ENCODE results near the gene VAMP1. TPM values are rescaled to one million over a fixed set of nuclear protein-coding genes. Genes with fewer than 3 reads are reported as not detected.

The VAMP1 gene
- total and polyA plus RNA-seq, 2 experiments from 2014 or later, result 13.9 to 16.1 TPM

DNA sequence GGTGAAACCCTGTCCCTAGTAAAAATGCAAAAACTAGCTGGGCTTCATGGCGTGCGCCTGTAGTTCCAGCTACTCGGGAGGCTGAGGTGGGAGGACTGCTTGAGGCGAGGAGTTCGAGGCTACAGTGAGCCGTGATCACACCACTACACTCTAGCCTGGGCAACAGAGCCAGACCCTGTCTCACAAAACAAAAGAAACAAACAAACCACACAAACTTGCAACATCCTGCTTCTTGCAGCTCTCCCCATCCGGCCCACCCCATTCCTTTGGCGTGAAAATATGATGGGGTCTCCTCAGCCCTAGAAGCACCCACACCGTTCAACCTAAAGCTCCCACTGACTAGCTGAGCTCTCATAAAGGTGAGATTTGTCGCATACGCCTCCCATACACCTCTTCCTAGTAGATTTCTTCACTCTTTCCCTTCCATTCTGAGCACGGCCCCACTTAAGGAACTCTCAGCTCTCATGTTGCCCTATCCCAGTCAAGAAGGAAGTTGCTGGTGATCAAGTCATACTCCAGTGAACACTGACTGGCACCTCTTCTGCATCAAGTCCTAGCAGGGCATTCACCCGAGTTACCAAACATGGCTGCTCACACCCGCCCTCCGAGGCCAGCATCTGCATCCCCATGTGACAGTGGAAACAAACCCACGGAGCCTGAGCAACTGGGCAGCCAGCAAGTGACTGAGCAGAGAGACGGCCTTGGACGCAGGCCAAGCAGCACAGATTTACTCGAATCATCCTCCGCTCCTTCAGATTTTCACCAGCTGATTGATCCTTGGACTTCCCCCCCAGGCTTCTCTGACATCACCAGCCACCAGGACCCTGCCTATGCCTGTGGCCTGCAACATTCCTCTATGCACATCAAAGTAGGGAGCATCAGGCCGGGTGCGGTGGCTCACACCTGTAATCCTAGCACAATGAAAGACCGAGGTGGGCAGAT lies 44.6 kb downstream of the VAMP1 start:
- TF ChIP-seq CREB1 (CRISPR knock-in tag; IDR thresholded peaks at IDR 0.05; ENCODE audit: low read depth), result no peak
- H3K27ac Mint-ChIP-seq, result no peak overlapping the region

DNA sequence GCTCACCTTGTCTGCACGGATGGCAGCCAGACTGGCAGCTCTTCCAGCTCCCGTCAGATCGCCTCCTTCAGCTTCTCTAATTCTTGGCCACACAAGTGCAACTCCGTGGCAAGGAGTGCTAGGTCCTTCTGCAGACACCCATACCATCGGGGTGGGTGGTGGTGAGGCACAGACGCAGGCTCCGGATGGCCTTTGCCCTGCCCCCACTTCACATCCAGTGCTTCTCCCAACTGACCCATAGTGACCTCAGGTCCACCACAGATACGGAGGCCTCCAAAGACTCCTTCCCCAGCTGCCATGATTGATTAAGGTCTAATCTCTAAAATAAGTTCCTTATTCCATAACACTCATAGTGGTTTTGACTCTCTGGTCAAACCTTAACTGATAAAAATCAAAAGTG lies 45.6 kb downstream of the VAMP1 start:
- H3K27me3 Mint-ChIP-seq (ENCODE audit: insufficient read depth, low read depth, poor library complexity), result peaks cover 6% of the 10 kb centered on the region
- H3K4me3 Mint-ChIP-seq, result no peak overlapping the region
- H3K9me3 Mint-ChIP-seq, result no peaks in the 10 kb centered on the region
- no peak overlapping the region for H2AFZ ChIP-seq
- H3K4me3 ChIP-seq, result no peak overlapping the region
- no peaks in the 10 kb centered on the region for H3K79me2 ChIP-seq (replicated peaks; ENCODE audit: insufficient read depth)
- H3K4me2 ChIP-seq, result no peak overlapping the region
- H3F3A ChIP-seq (replicated peaks; ENCODE audit: low read depth), result no peaks in the 10 kb centered on the region
- no peaks in the 10 kb centered on the region for H3K27me3 ChIP-seq (ENCODE audit: insufficient read depth)
- H3K27ac ChIP-seq (ENCODE audit: low read depth), result no peak overlapping the region
- no peaks in the 10 kb centered on the region for H3K4me1 ChIP-seq (ENCODE audit: insufficient read depth)
- H3K36me3 ChIP-seq (ENCODE audit: insufficient read depth), result no peaks in the 10 kb centered on the region
- H4K20me1 ChIP-seq (replicated peaks; ENCODE audit: insufficient read depth), result no peaks in the 10 kb centered on the region
- H3K27ac Mint-ChIP-seq, result no peak overlapping the region
- ATAC-seq, result no peak
- no peak for DNase-seq (ENCODE audit: low spot score)
- no peaks in the 10 kb centered on the region for H3K36me3 Mint-ChIP-seq (ENCODE audit: low read depth)
- peaks cover 5% of the 10 kb centered on the region; the same call in 2 of the 3 replicates for H3K4me1 Mint-ChIP-seq
- TF ChIP-seq ZNF114 (CRISPR knock-in tag; IDR thresholded peaks at IDR 0.05) (no peak), ZNF331 (CRISPR knock-in tag; IDR thresholded peaks at IDR 0.05; ENCODE audit: low read depth) (no peak), POLR2AphosphoS5 (IDR thresholded peaks at IDR 0.05; ENCODE audit: low read depth) (no peak), NANOG (IDR thresholded peaks at IDR 0.05; ENCODE audit: borderline replicate concordance) (no peak), STAT1 (IDR thresholded peaks at IDR 0.05; ENCODE audit: unreplicated experiment) (no peak), CREB1 (CRISPR knock-in tag; IDR thresholded peaks at IDR 0.05; ENCODE audit: low read depth) (no peak), EZH2phosphoT487 (IDR thresholded peaks at IDR 0.05; ENCODE audit: unreplicated experiment) (no peak), EZH2 (IDR thresholded peaks at IDR 0.05; ENCODE audit: low read depth, unreplicated experiment) (no peak), JUNB (IDR thresholded peaks at IDR 0.05; ENCODE audit: unreplicated experiment) (no peak)
- TF ChIP-seq, protein P1, sequence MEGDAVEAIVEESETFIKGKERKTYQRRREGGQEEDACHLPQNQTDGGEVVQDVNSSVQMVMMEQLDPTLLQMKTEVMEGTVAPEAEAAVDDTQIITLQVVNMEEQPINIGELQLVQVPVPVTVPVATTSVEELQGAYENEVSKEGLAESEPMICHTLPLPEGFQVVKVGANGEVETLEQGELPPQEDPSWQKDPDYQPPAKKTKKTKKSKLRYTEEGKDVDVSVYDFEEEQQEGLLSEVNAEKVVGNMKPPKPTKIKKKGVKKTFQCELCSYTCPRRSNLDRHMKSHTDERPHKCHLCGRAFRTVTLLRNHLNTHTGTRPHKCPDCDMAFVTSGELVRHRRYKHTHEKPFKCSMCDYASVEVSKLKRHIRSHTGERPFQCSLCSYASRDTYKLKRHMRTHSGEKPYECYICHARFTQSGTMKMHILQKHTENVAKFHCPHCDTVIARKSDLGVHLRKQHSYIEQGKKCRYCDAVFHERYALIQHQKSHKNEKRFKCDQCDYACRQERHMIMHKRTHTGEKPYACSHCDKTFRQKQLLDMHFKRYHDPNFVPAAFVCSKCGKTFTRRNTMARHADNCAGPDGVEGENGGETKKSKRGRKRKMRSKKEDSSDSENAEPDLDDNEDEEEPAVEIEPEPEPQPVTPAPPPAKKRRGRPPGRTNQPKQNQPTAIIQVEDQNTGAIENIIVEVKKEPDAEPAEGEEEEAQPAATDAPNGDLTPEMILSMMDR (conservative IDR thresholded peaks at IDR 0.05; ENCODE audit: low read depth in 2 of 2), result no peak
- TF ChIP-seq, protein P2, sequence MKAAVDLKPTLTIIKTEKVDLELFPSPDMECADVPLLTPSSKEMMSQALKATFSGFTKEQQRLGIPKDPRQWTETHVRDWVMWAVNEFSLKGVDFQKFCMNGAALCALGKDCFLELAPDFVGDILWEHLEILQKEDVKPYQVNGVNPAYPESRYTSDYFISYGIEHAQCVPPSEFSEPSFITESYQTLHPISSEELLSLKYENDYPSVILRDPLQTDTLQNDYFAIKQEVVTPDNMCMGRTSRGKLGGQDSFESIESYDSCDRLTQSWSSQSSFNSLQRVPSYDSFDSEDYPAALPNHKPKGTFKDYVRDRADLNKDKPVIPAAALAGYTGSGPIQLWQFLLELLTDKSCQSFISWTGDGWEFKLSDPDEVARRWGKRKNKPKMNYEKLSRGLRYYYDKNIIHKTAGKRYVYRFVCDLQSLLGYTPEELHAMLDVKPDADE (IDR thresholded peaks at IDR 0.05), result no peak
- TF ChIP-seq, protein P3, sequence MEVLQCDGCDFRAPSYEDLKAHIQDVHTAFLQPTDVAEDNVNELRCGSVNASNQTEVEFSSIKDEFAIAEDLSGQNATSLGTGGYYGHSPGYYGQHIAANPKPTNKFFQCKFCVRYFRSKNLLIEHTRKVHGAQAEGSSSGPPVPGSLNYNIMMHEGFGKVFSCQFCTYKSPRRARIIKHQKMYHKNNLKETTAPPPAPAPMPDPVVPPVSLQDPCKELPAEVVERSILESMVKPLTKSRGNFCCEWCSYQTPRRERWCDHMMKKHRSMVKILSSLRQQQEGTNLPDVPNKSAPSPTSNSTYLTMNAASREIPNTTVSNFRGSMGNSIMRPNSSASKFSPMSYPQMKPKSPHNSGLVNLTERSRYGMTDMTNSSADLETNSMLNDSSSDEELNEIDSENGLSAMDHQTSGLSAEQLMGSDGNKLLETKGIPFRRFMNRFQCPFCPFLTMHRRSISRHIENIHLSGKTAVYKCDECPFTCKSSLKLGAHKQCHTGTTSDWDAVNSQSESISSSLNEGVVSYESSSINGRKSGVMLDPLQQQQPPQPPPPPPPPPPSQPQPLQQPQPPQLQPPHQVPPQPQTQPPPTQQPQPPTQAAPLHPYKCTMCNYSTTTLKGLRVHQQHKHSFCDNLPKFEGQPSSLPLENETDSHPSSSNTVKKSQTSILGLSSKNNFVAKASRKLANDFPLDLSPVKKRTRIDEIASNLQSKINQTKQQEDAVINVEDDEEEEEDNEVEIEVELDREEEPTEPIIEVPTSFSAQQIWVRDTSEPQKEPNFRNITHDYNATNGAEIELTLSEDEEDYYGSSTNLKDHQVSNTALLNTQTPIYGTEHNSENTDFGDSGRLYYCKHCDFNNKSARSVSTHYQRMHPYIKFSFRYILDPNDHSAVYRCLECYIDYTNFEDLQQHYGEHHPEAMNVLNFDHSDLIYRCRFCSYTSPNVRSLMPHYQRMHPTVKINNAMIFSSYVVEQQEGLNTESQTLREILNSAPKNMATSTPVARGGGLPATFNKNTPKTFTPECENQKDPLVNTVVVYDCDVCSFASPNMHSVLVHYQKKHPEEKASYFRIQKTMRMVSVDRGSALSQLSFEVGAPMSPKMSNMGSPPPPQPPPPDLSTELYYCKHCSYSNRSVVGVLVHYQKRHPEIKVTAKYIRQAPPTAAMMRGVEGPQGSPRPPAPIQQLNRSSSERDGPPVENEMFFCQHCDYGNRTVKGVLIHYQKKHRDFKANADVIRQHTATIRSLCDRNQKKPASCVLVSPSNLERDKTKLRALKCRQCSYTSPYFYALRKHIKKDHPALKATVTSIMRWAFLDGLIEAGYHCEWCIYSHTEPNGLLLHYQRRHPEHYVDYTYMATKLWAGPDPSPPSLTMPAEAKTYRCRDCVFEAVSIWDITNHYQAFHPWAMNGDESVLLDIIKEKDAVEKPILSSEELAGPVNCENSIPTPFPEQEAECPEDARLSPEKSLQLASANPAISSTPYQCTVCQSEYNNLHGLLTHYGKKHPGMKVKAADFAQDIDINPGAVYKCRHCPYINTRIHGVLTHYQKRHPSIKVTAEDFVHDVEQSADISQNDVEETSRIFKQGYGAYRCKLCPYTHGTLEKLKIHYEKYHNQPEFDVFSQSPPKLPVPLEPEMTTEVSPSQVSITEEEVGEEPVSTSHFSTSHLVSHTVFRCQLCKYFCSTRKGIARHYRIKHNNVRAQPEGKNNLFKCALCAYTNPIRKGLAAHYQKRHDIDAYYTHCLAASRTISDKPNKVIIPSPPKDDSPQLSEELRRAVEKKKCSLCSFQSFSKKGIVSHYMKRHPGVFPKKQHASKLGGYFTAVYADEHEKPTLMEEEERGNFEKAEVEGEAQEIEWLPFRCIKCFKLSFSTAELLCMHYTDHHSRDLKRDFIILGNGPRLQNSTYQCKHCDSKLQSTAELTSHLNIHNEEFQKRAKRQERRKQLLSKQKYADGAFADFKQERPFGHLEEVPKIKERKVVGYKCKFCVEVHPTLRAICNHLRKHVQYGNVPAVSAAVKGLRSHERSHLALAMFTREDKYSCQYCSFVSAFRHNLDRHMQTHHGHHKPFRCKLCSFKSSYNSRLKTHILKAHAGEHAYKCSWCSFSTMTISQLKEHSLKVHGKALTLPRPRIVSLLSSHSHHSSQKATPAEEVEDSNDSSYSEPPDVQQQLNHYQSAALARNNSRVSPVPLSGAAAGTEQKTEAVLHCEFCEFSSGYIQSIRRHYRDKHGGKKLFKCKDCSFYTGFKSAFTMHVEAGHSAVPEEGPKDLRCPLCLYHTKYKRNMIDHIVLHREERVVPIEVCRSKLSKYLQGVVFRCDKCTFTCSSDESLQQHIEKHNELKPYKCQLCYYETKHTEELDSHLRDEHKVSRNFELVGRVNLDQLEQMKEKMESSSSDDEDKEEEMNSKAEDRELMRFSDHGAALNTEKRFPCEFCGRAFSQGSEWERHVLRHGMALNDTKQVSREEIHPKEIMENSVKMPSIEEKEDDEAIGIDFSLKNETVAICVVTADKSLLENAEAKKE (CRISPR knock-in tag; IDR thresholded peaks at IDR 0.05), result no peak
- H3K9me2 ChIP-seq (ENCODE audit: insufficient read depth), result no peaks in the 10 kb centered on the region

More for the DNA sequence above, 44.6 kb downstream of the VAMP1 start:
- Histone ChIP-seq H3K27ac (ENCODE audit: low read depth) (no peak overlapping the region), H4K20me1 (replicated peaks; ENCODE audit: insufficient read depth) (no peaks in the 10 kb centered on the region), H2AFZ (no peak overlapping the region), H3K4me1 (ENCODE audit: insufficient read depth) (no peaks in the 10 kb centered on the region), H3K79me2 (replicated peaks; ENCODE audit: insufficient read depth) (no peaks in the 10 kb centered on the region), H3F3A (replicated peaks; ENCODE audit: low read depth) (no peaks in the 10 kb centered on the region), H3K27me3 (ENCODE audit: insufficient read depth) (no peaks in the 10 kb centered on the region), H3K36me3 (ENCODE audit: insufficient read depth) (no peaks in the 10 kb centered on the region), H3K9me2 (ENCODE audit: insufficient read depth) (no peaks in the 10 kb centered on the region), H3K4me2 (no peak overlapping the region), H3K4me3 (no peak overlapping the region)
- no peak for ATAC-seq
- no peaks in the 10 kb centered on the region for H3K36me3 Mint-ChIP-seq (ENCODE audit: low read depth)
- DNase-seq (ENCODE audit: low spot score), result no peak
- peaks cover 6% of the 10 kb centered on the region for H3K27me3 Mint-ChIP-seq (ENCODE audit: insufficient read depth, low read depth, poor library complexity)
- no peaks in the 10 kb centered on the region for H3K9me3 Mint-ChIP-seq
- H3K4me3 Mint-ChIP-seq, result no peak overlapping the region
- peaks cover 13% of the 10 kb centered on the region; the same call in 2 of the 3 replicates for H3K4me1 Mint-ChIP-seq

All from GM23338 (cell line).